Measurements from ENCODE around the gene ZMIZ2.

Gene ZMIZ2

DNA sequence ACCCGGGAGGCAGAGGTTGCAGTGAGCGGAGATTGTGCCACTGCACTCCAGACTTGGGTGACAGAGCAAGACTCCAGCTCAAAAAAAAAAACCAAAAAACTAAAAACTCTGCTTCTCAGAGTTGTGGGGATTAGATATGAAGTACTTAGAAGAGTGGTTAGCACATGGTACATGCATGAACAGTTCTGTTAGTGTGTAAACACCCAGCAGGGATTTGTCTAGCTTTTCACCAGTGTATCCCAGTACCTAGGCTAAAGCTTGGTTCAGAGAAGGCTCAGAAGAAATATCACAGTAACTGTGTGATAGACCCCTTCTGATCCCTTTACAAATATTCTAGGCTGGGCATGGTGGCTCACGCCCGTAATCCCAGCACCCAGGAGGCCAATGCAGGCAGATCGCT is 57.3 kb downstream of the ZMIZ2 start:
- no peak for DNase-seq (ENCODE audit: low read depth)
- TF ChIP-seq, protein P1, sequence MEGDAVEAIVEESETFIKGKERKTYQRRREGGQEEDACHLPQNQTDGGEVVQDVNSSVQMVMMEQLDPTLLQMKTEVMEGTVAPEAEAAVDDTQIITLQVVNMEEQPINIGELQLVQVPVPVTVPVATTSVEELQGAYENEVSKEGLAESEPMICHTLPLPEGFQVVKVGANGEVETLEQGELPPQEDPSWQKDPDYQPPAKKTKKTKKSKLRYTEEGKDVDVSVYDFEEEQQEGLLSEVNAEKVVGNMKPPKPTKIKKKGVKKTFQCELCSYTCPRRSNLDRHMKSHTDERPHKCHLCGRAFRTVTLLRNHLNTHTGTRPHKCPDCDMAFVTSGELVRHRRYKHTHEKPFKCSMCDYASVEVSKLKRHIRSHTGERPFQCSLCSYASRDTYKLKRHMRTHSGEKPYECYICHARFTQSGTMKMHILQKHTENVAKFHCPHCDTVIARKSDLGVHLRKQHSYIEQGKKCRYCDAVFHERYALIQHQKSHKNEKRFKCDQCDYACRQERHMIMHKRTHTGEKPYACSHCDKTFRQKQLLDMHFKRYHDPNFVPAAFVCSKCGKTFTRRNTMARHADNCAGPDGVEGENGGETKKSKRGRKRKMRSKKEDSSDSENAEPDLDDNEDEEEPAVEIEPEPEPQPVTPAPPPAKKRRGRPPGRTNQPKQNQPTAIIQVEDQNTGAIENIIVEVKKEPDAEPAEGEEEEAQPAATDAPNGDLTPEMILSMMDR (conservative IDR thresholded peaks at IDR 0.05; ENCODE audit: control insufficient read depth, insufficient read depth, low read depth, low read length) = no peak

DNA sequence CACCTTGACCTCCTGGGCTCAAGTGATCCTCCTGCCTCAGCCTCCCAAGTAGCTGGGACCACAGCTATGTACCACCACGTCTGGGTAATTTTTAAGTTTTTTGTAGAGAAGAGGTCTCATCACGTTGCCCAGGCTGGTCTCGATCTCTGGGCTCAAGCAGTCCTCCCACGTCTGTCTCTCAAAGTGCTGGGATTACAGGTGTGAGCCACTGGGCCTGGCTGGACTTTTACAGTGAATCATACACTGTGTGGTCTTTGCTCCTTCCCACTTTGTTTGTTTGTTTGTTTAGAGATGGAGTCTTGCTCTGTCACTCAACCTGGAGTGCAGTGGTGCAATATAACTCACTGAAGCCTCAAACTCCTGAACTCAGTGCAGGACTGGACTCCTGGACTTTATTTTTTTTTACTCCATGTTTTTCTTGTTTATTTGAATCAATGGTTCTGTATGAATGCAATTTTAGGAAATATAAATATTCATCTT is 60.3 kb downstream of the ZMIZ2 start:
- H3K4me3 ChIP-seq (ENCODE audit: control insufficient read depth, low read depth, low read length) = no peak overlapping the region
- TF ChIP-seq, protein P1 (conservative IDR thresholded peaks at IDR 0.05; ENCODE audit: control insufficient read depth, insufficient read depth, low read depth, low read length) = no peak
- no peak for DNase-seq (ENCODE audit: low read depth)

More for the DNA sequence above, 57.3 kb downstream of the ZMIZ2 start:
- H3K4me3 ChIP-seq (ENCODE audit: control insufficient read depth, low read depth, low read length) = no peak overlapping the region

DNA sequence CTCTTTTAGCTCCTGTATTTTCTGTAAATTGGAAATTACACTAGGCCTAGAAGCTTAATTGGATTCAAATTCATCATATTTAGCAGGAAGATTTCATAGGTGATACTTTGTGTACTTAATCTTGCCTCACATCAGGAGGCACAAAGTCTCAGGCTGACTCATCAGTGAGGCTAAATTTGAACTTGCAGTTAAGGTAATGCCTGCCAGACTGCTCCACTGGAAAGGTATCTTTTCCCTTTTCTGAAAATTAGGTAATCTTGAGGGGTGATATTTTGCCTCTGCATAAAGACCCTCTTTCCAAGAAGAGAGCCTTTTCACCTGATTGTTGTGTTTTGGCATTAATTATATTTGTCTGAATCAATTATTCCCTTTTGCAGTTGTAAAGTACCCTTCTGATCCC is 62.4 kb downstream of the ZMIZ2 start:
- no peak overlapping the region for H3K4me3 ChIP-seq (ENCODE audit: control insufficient read depth, low read depth, low read length)
- no peak for DNase-seq (ENCODE audit: low read depth)
- TF ChIP-seq, protein P1 (conservative IDR thresholded peaks at IDR 0.05; ENCODE audit: control insufficient read depth, insufficient read depth, low read depth, low read length) = no peak

- no peak overlapping the region for H3K4me3 ChIP-seq (ENCODE audit: control insufficient read depth, low read depth, low read length)
- TF ChIP-seq, protein P1 (conservative IDR thresholded peaks at IDR 0.05; ENCODE audit: control insufficient read depth, insufficient read depth, low read depth, low read length) = no peak
- no peak for DNase-seq (ENCODE audit: low read depth)
Observed at GRCh38 chr7:44811571-44811970, 62.9 kb downstream of the ZMIZ2 start.

GRCh38 chr7:44814919-44815318 is 66.3 kb downstream of the ZMIZ2 start:
- TF ChIP-seq, protein P1 (conservative IDR thresholded peaks at IDR 0.05; ENCODE audit: control insufficient read depth, insufficient read depth, low read depth, low read length) = no peak
- no peak for DNase-seq (ENCODE audit: low read depth)
- no peak overlapping the region for H3K4me3 ChIP-seq (ENCODE audit: control insufficient read depth, low read depth, low read length)

GRCh38 chr7:44819292-44819691 is 70.6 kb downstream of the ZMIZ2 start:
- no peak overlapping the region for H3K4me3 ChIP-seq (ENCODE audit: control insufficient read depth, low read depth, low read length)
- TF ChIP-seq, protein P1 (conservative IDR thresholded peaks at IDR 0.05; ENCODE audit: control insufficient read depth, insufficient read depth, low read depth, low read length) = no peak
- DNase-seq (ENCODE audit: low read depth) = no peak
